Testis (tissue), 3 donors: ENCODE results near the gene ECEL1. TPM values are rescaled to one million over a fixed set of nuclear protein-coding genes. Genes with fewer than 3 reads are reported as not detected.
"Not testable (repeated sequence)": the region's sequence is repeated elsewhere in the genome, so short reads cannot be mapped to it uniquely, and the experiment has no call there.

Experiments used
- DNase-seq: peaks from one replicate; pipeline ENCODE4 v3.0.0-alpha.2; 2019
- H3K27ac ChIP-seq, 2 donors: fragments of 200-600 bp; sonication (generic); one replicate each; pipeline ENCODE4 v1.5.1; 2019
- H3K27me3 ChIP-seq: fragments of 200-600 bp; sonication (generic); one replicate; pipeline ENCODE4 v1.5.1; 2019
- H3K36me3 ChIP-seq: fragments of 200-600 bp; sonication (generic); one replicate; pipeline ENCODE4 v1.5.1; 2017; ENCODE audit warnings: low read depth; ENCODE audit errors: missing control alignments
- H3K4me1 ChIP-seq: fragments of 200-600 bp; sonication (generic); one replicate; pipeline ENCODE4 v1.5.1; 2019
- H3K4me3 ChIP-seq, 2 donors: fragments of 200-600 bp; sonication (generic); one replicate each; pipeline ENCODE4 v1.5.1; 2017 to 2019
- H3K9me3 ChIP-seq: fragments of 200-600 bp; sonication (generic); one replicate; pipeline ENCODE4 v1.5.1; 2017
- POLR2A ChIP-seq: fragments of 450-650 bp; IDR thresholded peaks from one replicate; pipeline ENCODE4 v1.6.1; 2017; ENCODE audit warnings: antibody characterized with exemption, mild to moderate bottlenecking, moderate library complexity
- WGBS, 2 donors: methylation state at CpG; one replicate each; pipeline ENCODE4 v1.1.5; 2018; 5-methylcytosine and 5-hydroxymethylcytosine counted together
- intact Hi-C: fragments of 100-400 bp; cut with DNase I; formaldehyde crosslinking; loops from one replicate; pipeline ENCODE4 v1.15.1; 2023; ENCODE audit warnings: low total_unique reads
- polyA plus RNA-seq: library from polyadenylated mRNA; stranded (reverse); fragments of 350-450 nt; fragmentation: Illumina TruSeq; extraction: RNeasy Lipid Tissue Mini Kit (QIAGEN cat#74804); gene quantifications from one replicate; pipeline ENCODE4 v1.2.3, GENCODE V29; 2014; ENCODE audit warnings: low read depth, low replicate concordance; ENCODE audit not compliant: insufficient read depth
- total RNA-seq, 2 donors: library from RNA; depleted of rRNA; stranded (reverse); fragments of >200 nt; gene quantifications; one replicate each; pipeline ENCODE4 v1.2.3, GENCODE V29; 2016
- TF ChIP-seq, protein P1 (sequence below), 3 experiments: fragments of 450-650 bp in 2 of 3; fragments of 200-600 bp in 1 of 3; sonication (generic) in 1 of 3; IDR thresholded peaks; one replicate each; pipeline ENCODE4 v1.5.1; 2016 to 2019; ENCODE audit warnings: antibody characterized with exemption in 3 of 3, mild to moderate bottlenecking in 2 of 3, moderate library complexity in 1 of 3

The ECEL1 gene
- total and polyA plus RNA-seq, 3 donors from 2014 or later = 2.7 to 8.7 (median 4.3) TPM

DNA sequence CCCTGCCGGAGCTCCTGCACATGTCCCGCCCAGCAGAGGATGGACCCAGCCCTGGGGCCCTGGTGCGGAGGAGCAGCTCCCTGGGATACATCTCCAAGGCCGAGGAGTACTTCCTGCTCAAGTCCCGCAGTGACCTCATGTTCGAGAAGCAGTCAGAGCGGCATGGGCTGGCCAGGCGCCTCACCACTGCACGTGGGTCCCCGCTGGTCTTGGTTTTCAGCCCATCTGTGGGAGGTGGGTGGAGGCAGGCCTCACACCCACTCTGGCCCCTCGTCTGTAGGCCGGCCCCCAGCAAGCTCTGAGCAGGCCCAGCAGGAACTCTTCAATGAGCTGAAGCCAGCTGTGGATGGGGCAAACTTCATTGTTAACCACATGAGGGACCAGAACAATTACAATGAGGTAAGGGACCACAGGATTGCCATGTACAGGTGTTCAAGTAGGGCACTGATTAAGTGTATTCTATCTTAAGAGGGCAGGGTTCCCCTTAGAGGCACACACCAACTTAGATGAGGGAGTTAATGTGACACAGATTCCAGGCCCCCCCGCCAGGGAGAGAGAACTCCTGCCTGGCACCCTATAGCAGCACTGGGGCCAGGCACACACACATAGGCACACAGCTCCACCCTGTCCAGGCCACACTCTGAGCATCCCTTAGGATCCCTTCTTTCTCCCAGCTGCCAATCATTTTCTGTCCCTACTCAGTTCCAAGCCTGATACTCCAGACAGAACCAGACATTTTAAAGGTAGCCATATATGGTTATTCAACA is 46.5 kb upstream of the ECEL1 start:
- intact Hi-C loops = no loop called here
- no peak overlapping the region for H3K27ac ChIP-seq
- H3K27me3 ChIP-seq = no peaks in the 10 kb centered on the region
- DNase-seq = peak; percentile 84
- H3K4me1 ChIP-seq = no peaks in the 10 kb centered on the region
- no peaks in the 10 kb centered on the region for H3K9me3 ChIP-seq
- no peak for TF ChIP-seq POLR2A
- no peak overlapping the region for H3K4me3 ChIP-seq
- 44 to 52% methylated on average over 5 to 13 of the region's 13 CpGs for WGBS, 2 donors
- no peaks in the 10 kb centered on the region for H3K36me3 ChIP-seq

DNA sequence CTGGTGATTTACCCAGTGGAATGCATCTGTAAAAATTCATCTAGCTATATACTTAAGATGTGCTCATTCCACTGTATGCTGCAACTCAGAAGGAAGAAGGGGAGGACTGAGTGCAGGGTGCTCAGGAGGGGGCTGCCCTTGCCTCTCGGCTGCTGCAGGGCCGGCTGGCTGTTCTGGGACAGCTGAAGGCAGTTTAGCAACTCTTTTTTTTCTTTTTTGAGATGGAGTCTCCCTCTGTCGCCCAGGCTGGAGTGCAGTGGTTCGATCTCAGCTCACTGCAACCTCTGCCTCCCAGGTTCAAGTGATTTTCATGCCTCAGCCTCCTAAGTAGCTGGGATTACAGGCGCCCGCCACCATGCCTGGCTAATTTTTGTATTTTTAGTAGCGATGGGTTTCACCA is 45.2 kb upstream of the ECEL1 start:
- H3K4me3 ChIP-seq, H3K27me3 ChIP-seq, H3K27ac ChIP-seq, intact Hi-C loops, DNase-seq, H3K9me3 ChIP-seq, H3K4me1 ChIP-seq, H3K36me3 ChIP-seq: not testable (repeated sequence)
- WGBS, 2 donors = 93 to 97% methylated on average over 7 of the region's 7 CpGs

DNA sequence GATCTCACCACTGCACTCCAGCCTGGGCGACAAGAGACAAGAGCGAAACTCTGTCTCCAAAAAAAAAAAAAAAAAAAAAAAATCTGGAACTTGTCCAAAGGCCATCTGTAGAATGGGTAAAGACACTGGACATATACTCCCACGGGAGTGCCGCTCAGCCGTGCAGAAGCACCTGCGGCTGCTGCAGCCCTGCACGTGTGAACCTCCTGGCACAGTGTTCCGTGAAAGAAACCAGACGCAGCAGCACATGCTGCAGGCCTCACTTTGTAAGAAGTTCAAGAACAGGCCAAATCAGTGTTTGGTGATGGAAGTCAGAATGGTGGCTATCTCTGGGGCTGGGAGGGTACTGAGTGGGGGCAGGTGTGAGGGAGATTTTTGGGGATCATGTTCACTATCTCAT is 44.8 kb upstream of the ECEL1 start:
- no peaks in the 10 kb centered on the region for H3K4me1 ChIP-seq
- H3K9me3 ChIP-seq = no peaks in the 10 kb centered on the region
- H3K27ac ChIP-seq = no peak overlapping the region
- DNase-seq = no peak
- TF ChIP-seq POLR2A = no peak
- TF ChIP-seq, protein P1, sequence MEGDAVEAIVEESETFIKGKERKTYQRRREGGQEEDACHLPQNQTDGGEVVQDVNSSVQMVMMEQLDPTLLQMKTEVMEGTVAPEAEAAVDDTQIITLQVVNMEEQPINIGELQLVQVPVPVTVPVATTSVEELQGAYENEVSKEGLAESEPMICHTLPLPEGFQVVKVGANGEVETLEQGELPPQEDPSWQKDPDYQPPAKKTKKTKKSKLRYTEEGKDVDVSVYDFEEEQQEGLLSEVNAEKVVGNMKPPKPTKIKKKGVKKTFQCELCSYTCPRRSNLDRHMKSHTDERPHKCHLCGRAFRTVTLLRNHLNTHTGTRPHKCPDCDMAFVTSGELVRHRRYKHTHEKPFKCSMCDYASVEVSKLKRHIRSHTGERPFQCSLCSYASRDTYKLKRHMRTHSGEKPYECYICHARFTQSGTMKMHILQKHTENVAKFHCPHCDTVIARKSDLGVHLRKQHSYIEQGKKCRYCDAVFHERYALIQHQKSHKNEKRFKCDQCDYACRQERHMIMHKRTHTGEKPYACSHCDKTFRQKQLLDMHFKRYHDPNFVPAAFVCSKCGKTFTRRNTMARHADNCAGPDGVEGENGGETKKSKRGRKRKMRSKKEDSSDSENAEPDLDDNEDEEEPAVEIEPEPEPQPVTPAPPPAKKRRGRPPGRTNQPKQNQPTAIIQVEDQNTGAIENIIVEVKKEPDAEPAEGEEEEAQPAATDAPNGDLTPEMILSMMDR (IDR thresholded peaks at IDR 0.05) = no peak
- no peak overlapping the region for H3K4me3 ChIP-seq
- H3K27me3 ChIP-seq = no peaks in the 10 kb centered on the region
- 55 to 70% methylated on average over 9 of the region's 9 CpGs for WGBS, 2 donors
- H3K36me3 ChIP-seq = no peaks in the 10 kb centered on the region
- intact Hi-C loops = no loop called here

DNA sequence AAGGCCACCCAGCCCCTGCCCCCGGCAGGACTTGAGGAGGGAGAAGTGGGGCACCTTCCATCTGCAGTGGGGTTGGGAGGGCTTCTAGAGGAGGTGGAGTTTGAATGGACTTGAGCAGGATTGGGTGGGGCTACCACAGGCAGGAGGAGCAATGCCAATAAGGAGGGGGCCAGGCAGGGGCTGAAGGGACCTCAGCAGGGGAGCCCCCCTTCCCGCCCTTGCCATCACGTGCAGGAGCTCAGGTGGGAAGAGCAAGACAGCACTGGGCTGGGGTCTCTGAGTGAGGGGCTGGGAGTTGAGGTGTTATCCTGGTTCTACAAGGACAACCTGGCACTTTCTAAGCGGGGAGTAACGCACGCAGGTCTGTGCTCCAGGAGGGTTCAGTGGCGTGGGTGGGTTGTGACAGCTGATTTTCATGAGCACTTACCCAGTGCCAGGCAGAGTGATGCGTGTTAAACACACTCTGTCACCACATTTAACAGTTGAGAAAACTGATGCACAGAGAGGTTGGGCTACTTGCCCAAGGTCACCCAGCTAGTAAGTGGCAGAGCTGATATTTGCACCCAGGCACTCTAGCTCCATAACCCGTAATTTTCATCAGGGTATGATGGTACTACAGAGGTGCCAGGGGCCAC is 43.1 kb upstream of the ECEL1 start:
- intact Hi-C loops = no loop called here
- TF ChIP-seq, protein P1 (IDR thresholded peaks at IDR 0.05) = no peak
- TF ChIP-seq POLR2A = no peak
- Histone ChIP-seq H3K27me3 (no peaks in the 10 kb centered on the region), H3K4me1 (no peaks in the 10 kb centered on the region), H3K4me3 (no peak overlapping the region), H3K27ac (no peak overlapping the region), H3K36me3 (no peaks in the 10 kb centered on the region), H3K9me3 (no peaks in the 10 kb centered on the region)
- WGBS, 2 donors = 73 to 80% methylated on average over 9 of the region's 9 CpGs
- DNase-seq = no peak

DNA sequence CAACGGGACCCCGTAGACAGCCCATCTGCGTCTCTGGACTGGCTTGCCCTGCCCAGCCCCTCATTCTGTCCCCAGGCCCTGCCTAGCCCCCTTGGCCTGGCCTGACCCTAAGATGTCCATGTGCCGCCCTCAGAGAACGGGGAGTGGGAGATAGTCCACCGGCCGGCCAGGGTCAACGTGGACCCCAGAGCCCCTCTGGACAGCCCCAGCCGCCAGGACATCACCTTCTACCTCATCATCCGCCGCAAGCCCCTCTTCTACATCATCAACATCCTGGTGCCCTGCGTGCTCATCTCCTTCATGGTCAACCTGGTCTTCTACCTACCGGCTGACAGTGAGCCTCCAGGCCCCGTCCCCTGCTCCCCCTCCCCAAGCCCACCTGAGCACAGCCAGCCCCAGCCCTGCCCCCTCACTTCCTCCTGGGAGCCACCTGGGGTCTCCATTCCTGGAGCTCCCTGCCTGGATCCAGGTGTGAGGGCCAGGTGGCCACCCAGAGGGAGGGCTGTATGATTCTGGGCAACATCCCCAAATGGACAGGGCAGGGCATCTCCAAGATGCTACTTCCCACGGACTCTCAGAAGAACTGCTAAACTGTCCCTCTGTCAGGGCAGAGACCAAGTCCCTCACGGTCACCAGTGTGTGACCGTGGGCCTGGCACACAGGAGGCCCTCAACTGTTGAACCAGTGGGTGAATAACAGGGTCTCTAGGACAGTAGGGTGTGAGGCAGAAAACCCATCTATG is 42.3 kb upstream of the ECEL1 start:
- Histone ChIP-seq H3K36me3 (no peaks in the 10 kb centered on the region), H3K4me3 (no peak overlapping the region), H3K27ac (no peak overlapping the region), H3K27me3 (no peaks in the 10 kb centered on the region), H3K9me3 (no peaks in the 10 kb centered on the region), H3K4me1 (peaks cover 4% of the 10 kb centered on the region)
- no peak for TF ChIP-seq POLR2A
- TF ChIP-seq, protein P1 (IDR thresholded peaks at IDR 0.05) = no peak
- intact Hi-C loops = no loop called here
- no peak for DNase-seq
- WGBS, 2 donors = 89 to 91% methylated on average over 16 to 17 of the region's 17 CpGs
